Stimulated activated CD8-positive, alpha-beta memory T cell treated with anti-CD3 and anti-CD28 coated beads, Interleukin-12 subunit alpha, Interleukin-12 subunit beta, amount 100 ng/mL, for 24 hours (primary cell): ENCODE measurements around the gene RNF141.

ENCODE experiments used
- DNase-seq: peaks from one replicate; pipeline ENCODE4 v3.0.0-alpha.2; 2020; ENCODE audit errors: extremely low read depth

Gene RNF141

DNA sequence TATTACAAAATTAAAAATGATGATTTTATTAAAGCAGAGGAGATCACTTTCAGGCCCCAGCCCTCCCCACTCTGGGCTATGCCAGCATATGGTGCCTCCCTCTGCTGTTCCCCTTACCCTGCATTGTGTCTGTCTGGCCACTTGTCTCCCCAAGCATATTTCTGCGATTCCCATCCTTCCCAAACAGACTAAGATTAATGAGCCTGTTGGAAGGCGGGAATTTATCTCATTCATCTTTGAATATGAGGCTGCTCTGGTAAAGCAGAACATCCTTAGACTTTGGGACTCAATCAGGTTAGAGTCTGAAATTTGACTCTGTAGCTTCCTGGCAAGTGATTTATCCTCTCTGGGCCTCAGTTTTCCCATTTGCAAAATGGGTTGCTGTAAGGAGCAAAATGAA, 60.2 kb downstream of the RNF141 start:
- no peak for DNase-seq

DNA sequence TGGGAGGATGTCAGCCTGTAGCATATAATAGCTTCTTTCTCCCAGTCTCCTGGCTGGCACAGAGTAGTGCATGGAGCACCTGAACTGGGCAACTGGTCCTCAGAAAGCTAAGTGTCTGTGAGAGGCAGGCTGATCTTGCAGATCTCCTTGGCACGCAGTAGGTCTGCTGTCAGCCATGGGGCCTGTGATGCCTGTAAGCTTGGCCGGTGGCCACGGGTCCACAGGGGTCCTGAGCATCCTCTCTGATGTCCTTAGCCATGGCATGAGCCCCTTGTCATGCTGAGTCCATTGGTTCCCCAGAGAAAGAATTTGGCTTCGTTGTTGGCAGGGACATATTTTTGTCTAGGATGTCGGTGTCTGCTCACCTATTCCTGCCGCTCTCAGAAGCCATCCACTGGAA, 61.0 kb downstream of the RNF141 start:
- no peak for DNase-seq

DNA sequence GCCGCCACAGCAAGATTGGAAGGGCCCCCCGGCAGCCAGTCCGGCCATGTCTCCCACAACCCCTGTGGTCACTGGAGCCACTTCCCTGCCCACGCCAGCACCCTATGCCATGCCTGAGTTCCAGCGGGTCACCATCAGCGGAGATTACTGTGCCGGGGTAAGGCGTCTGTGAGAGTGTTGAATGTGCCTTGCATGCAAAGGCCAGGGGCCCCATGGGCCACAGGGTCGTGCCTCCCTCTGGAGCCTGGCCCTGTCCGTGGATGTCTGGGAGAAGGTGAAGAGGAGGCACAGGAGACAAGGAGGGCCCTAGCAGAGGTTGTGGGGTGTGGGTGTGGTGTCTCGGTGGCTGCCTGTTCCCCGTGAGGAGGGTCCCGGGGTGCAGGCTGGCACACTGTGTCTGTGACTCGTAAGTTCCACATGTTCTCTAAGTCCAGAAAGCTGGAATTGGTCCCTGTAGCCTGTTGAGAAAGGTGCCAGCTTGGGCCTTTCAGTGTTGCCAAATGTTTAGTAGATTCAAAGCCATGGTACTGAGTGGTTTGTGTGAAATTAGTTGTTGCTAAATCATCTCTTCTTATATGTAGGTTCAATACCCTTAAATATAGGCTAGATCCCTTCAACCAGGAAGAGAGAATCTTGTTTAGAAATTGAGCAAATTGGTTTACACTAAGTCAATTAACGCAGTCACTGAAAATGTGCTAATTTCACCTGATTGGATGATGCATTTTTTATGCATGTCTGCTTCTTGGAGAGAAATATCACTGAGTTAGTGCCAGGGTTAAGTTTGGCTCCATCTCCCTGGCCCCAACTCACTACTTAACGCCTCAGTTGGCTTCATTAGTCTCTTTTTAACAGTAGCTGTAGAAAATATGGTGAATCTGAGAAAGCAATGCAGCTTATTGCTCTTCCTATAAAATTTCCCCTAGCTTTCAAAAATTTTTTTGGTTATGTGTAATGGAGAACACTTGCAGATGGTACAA, 62.1 kb downstream of the RNF141 start:
- DNase-seq, result no peak

DNA sequence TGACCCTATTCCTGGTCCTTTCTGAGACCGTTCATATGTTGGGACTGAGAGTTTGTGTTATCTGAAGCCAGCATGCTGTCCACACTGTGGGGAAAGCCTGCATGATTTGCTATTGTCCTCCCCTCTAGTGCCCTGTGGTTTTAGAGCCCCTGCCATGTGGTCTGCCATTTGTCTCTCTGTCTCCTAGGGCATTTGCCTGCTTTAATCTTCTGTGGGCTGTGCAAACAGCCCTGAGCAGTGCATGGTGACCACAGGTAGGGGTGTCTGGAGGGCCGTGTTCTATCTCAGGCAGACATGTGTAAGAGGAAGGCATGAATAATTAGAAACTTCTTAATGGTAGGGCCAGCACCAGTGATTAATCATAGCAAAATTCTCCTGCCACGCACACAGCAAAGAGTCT, 62.9 kb downstream of the RNF141 start:
- DNase-seq, result no peak

DNA sequence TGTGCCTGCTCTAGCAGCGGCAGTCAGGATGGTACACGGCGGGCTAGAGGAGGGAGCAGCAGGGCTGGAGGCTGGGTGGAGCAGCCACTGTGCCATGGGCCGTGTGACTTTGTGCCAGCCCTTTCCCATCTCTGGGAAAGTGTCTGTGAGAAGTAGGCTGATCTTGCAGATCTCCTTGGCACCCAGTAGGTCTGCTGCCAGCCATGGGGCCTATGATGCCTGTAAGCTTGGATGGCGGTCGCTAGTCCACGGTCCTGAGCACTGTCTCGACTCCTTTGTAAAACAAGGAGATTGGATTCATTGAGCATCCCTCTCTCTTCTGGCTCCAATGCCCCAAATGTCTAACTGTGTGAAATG, 63.3 kb downstream of the RNF141 start:
- DNase-seq, result no peak

DNA sequence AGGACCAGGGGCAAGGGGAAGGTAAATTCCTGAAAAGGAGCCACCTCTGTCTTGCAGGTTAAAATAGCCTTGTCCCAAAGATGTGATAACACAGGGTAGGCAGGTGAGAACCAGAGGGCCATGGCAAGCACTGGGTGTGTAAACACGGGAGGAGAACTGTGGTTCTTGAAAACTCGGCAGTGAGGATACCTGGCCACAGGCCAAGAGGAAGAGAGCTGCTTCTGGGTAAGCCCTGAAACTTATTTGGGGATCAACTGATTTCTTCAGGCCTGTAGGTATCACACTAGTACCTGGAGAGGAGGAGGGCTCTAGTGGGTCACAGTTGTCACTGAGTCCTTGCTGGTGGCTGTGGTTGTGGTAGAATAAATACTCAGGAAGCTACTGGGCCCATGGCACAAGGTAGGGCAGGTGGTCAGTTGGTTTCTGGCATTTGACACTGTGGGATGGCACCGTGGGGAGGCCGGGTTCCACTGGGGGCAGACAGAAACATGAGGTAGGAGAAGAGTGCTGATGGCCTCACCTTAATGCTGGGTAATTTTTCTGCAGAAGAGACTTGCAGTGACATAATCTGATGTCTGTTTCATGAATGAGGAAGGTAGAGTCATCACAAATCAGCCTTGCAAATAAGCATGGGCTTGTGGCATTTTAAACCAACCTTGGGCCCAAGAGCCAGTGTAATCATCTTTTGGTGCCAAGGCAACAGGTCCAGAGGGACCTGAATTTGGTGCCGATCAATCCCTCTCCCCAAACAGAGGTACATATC, 63.9 kb downstream of the RNF141 start:
- DNase-seq, result no peak

DNA sequence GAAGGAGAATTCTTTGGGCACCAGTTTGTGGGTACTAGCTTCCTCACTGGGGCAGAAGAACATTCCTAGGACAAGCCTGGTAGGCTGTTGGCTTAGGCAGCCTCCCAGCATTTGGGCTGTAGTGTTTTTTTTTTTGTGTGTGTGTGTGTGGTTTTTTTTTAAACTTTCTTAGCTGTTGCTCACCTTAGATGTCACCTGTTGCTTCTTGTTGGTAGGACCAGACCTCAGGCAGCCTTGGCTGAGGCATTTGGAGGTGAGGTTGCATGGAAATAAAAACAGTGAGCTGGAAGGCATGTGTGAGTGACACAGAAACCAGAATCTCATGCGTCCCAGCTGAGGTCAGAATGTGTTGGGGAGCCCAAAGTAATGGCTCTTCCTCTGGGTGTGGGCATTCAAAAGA, 64.6 kb downstream of the RNF141 start:
- no peak for DNase-seq

DNA sequence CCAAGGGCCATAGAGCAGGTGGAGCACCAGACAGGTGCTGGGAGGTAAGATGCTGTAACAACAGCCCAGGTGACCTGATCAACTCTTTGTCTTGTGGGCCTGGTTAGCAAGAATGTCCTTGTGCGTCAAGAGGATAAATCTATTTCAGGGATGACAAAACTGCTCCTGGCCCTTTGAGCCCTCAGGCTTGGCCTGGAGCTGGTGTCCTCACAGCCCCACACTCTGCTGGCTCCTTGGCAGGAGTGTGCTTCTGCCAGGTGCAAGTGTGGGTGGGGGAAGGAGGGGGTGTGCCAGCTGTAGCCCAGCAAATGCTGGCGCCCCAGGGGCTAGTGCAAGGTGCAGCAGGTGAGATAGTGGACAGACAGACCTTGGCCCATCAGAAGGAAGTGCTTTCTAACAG, 66.4 kb downstream of the RNF141 start:
- no peak for DNase-seq

DNA sequence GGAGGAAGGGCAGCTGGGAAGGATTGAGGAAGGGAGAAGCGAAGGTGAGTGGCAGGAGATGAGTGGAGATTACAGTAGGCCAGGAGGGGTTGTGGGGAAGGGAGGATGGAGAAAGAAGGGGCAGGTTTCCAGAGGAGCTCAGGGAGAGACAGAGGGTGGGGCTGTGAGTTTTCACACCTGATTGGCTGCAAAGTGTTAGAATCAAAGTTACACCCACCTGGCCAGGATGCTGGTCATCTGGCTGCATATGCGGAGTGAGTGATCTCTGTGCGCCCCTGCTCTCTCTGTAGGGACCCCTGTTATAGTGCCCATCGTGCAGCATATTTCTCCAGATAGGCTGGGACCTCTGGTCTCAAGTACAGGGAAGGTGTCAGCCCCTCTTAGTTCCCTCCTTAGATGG, 67.6 kb downstream of the RNF141 start:
- no peak for DNase-seq

DNA sequence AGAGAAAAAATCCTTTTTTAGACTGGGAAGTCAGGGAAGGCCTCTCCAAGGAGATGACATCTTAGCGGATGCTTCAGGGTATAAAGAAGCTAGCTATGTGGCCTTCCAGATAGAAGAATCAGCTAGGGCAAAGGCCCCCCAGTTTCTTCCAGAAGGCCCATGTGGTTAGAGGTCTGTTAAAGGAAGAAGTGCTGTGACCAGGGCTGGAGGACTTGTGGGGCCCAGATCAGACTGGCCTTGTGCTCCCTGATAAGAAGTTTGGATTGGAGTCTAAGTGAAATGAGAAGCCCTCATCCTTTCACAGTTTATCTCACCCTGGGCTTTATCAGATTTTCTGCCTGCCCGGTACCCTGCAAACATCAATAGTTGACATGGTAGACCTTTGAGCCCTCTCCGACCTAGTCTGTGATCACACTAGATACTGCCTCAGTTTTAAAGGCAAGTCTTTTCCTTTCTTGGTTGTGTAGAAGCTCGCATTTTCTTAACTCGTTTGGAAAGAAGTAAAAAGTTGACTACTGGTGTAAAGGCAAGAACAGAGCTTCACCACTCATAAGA, 78.2 kb downstream of the RNF141 start:
- DNase-seq, result no peak
